Lower leg skin (tissue), 3 donors: Measurements from ENCODE around the gene MAN2A1.

Source experiments
- POLR2A ChIP-seq, 2 donors: fragments of 450-650 bp; IDR thresholded peaks; one replicate each; pipeline ENCODE4 v1.6.1; 2016 to 2017; ENCODE audit warnings: antibody characterized with exemption in 2 of 2, mild to moderate bottlenecking in 1 of 2, moderate library complexity in 1 of 2
- TF ChIP-seq, protein P1 (sequence below), 3 donors: fragments of 450-650 bp; IDR thresholded peaks; one replicate each; pipeline ENCODE4 v1.5.1; 2016; ENCODE audit warnings: antibody characterized with exemption in 3 of 3, mild to moderate bottlenecking in 3 of 3, moderate library complexity in 2 of 3

DNA sequence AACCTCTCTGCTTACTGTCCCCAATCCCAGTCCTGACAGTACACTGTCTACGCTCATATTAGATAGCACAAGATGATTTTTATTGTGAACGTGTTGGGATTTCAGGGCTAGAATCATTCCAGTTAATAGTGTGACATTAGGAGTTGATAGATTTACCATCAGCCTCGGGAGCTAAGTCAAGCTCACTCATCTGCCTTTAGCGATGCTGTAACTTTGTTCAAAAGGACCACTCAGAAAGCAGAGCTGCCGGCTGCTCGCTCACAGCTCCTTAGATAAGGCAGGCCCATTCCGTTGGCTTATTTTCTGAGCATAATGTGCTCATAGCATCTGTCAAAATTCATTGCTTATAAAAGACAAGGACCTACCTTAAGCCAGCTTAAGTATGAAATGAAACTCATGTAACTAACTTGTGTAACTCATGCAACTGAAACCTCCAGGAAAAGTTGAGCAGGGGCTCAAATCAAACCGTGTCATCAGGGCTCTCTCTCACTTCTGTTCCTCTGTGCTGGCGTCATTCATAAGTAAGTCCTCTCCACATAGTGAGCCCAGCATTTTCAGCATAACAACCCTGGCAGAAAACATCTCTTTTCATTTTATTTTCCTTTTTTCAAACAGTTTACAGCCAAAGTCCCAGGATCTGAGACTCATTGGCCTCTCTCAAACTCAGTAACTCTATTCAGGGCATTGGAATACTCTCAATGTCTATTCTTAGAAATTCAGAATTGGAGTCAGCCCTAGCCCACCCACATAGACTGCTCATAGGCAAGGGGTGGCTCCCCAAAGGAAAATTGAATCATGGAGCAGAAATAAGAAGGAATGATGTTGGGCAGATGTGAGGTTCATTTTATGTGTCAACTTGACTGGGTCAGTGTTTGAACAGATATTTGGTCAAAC, 208.8 kb downstream of the MAN2A1 start:
- TF ChIP-seq, protein P1, sequence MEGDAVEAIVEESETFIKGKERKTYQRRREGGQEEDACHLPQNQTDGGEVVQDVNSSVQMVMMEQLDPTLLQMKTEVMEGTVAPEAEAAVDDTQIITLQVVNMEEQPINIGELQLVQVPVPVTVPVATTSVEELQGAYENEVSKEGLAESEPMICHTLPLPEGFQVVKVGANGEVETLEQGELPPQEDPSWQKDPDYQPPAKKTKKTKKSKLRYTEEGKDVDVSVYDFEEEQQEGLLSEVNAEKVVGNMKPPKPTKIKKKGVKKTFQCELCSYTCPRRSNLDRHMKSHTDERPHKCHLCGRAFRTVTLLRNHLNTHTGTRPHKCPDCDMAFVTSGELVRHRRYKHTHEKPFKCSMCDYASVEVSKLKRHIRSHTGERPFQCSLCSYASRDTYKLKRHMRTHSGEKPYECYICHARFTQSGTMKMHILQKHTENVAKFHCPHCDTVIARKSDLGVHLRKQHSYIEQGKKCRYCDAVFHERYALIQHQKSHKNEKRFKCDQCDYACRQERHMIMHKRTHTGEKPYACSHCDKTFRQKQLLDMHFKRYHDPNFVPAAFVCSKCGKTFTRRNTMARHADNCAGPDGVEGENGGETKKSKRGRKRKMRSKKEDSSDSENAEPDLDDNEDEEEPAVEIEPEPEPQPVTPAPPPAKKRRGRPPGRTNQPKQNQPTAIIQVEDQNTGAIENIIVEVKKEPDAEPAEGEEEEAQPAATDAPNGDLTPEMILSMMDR (IDR thresholded peaks at IDR 0.05): no peak
- TF ChIP-seq POLR2A (IDR thresholded peaks at IDR 0.05): no peak
